BJ (cell line): Measurements from ENCODE around the gene CD58. TPM values are rescaled to one million over a fixed set of nuclear protein-coding genes. Genes with fewer than 3 reads are reported as not detected.

ENCODE experiments used
- CTCF ChIA-PET: fragments of 350-600 bp; formaldehyde crosslinking; extraction: SDS; loops from one replicate; lab custom pipeline; 2021; ENCODE audit warnings: antibody characterized with exemption, inconsistent platforms; lab: Yijun Ruan, JAX
- POLR2A ChIA-PET: fragments of 300-600 bp; sonication (Branson Sonifier 250); formaldehyde crosslinking; extraction: SDS; loops from one replicate; lab custom pipeline; 2021; ENCODE audit warnings: antibody characterized with exemption; lab: Charles Lee
- DNase-seq: peaks from one replicate; pipeline ENCODE4 v3.0.0-alpha.2; 2011; ENCODE audit warnings: low read depth
- H3K27me3 ChIP-seq: 2 replicates; pipeline ENCODE4 v1.6.0; 2011; ENCODE audit warnings: low read length; ENCODE audit not compliant: control insufficient read depth, insufficient read depth
- H3K36me3 ChIP-seq: 2 replicates; pipeline ENCODE4 v1.5.1; 2011; ENCODE audit warnings: low read length; ENCODE audit not compliant: control insufficient read depth, insufficient read depth
- H3K4me3 ChIP-seq: 2 replicates; pipeline ENCODE4 v1.5.1; 2011; ENCODE audit warnings: low read depth, mild to moderate bottlenecking, control low read depth, low read length
- polyA plus RNA-seq: library from polyadenylated mRNA; depleted of rRNA; stranded (reverse); fragments of >200 nt; gene quantifications from 2 replicates; pipeline ENCODE4 v1.2.3, GENCODE V29; 2011
- TF ChIP-seq, protein P1 (sequence below): IDR thresholded peaks from 2 replicates; pipeline ENCODE4 v1.5.1; 2011; ENCODE audit warnings: low read depth, mild to moderate bottlenecking, control low read depth, inconsistent platforms, low read length, moderate library complexity; ENCODE audit not compliant: insufficient read depth

CD58 gene
- polyA plus RNA-seq, 1 experiment: 11.7 TPM

- POLR2A ChIA-PET: no interaction called here
- CTCF ChIA-PET: interaction anchor here (1.2 to 1.4 kb wide), 2 partner anchors 24 to 38 kb away, joined by 3 read pairs; no protein-coding TSS in a partner anchor
- TF ChIP-seq, protein P1, sequence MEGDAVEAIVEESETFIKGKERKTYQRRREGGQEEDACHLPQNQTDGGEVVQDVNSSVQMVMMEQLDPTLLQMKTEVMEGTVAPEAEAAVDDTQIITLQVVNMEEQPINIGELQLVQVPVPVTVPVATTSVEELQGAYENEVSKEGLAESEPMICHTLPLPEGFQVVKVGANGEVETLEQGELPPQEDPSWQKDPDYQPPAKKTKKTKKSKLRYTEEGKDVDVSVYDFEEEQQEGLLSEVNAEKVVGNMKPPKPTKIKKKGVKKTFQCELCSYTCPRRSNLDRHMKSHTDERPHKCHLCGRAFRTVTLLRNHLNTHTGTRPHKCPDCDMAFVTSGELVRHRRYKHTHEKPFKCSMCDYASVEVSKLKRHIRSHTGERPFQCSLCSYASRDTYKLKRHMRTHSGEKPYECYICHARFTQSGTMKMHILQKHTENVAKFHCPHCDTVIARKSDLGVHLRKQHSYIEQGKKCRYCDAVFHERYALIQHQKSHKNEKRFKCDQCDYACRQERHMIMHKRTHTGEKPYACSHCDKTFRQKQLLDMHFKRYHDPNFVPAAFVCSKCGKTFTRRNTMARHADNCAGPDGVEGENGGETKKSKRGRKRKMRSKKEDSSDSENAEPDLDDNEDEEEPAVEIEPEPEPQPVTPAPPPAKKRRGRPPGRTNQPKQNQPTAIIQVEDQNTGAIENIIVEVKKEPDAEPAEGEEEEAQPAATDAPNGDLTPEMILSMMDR: no peak
These were observed 33.6 kb downstream of the CD58 start for GRCh38 chr1:116537040-116537831.

DNA sequence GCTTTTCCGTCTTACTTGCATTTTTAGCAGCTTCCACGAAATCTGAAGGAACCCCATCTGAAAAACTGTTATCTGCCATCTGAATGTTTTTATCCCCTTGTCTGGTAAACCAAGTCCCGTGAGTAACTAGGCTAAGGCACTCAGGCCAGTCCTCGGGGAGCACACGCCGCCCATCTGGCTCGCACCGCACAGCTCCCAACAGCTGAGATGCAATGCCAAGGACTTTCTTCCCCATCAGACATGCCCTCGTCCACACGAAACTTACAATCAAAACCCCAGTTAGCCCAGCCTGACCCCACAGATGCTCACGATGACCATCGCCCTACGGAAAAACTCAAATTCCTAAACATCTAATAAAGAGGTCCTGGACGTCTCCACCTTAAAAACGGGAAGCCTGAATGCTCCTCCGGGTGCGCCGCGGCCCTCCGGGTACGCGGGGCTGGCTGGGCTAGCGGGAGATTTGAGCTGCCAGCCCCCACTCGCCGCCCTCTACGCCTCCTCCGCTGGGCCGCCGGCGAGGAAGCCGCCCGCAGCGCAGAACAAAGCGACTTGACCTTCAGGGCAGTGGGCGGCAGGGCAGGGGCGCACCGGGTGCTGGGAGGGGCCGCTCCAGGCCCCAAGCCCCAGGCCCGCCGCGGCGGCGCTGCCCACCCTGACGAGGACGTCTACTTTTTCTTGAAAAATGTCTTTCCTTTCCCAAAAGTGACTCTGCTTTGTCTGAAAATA lies 36.6 kb downstream of the CD58 start:
- Histone ChIP-seq H3K27me3 (no peaks in the 10 kb centered on the region), H3K36me3 (no peaks in the 10 kb centered on the region), H3K4me3 (no peak overlapping the region)
- CTCF ChIA-PET: no interaction called here
- no peak for DNase-seq
- TF ChIP-seq, protein P1: no peak
- POLR2A ChIA-PET: no interaction called here

More at GRCh38 chr1:116537040-116537831, 33.6 kb downstream of the CD58 start:
- Histone ChIP-seq H3K36me3 (no peaks in the 10 kb centered on the region; the same call in none of the 2 replicates), H3K4me3 (no peak overlapping the region), H3K27me3 (no peaks in the 10 kb centered on the region)
- DNase-seq: no peak

GRCh38 chr1:116533429-116533820 lies 37.4 kb downstream of the CD58 start:
- DNase-seq: no peak
- no peaks in the 10 kb centered on the region for H3K36me3 ChIP-seq
- no peaks in the 10 kb centered on the region for H3K27me3 ChIP-seq
- CTCF ChIA-PET: no interaction called here
- TF ChIP-seq, protein P1: no peak
- POLR2A ChIA-PET: no interaction called here
- no peak overlapping the region for H3K4me3 ChIP-seq

DNA sequence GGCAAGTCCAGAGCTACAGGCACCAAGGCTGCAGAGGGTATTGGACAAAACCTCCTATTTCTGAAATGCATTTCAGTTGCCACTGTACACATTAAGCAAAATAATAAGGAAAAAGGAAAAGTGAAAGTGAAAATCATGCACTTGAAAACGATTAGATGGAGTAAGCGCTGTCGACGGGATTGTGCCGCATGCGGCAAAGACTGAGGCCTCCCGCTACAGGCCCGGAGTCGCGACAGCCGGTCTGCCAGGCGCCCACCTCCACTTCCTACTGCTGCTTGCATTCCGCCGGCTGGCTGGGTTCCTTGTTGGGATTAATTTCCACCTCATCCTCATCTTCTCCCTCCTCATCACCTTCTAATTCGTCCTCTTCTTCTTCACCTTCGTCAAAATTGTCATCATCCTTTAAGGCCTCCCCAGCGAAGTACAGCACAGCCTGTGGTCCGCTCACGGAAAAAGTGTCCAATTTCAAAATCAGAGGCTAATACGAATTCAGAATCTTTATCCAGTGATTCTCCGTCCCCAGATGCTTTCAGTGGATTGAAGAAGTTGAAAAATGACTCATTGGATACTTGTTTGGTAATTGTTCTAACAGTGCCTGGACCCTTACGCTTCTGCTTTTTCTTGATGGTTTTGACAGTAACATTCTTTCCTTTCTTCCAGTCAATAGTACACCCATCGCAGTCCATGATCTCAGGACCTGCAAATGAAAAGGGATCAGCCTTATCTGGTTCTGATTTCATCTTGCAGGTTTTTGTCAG lies 38.0 kb downstream of the CD58 start:
- ChIA-PET POLR2A (no interaction called here), CTCF (no interaction called here)
- no peak for DNase-seq
- Histone ChIP-seq H3K36me3 (no peaks in the 10 kb centered on the region), H3K27me3 (no peaks in the 10 kb centered on the region), H3K4me3 (no peak overlapping the region)
- TF ChIP-seq, protein P1: no peak

DNA sequence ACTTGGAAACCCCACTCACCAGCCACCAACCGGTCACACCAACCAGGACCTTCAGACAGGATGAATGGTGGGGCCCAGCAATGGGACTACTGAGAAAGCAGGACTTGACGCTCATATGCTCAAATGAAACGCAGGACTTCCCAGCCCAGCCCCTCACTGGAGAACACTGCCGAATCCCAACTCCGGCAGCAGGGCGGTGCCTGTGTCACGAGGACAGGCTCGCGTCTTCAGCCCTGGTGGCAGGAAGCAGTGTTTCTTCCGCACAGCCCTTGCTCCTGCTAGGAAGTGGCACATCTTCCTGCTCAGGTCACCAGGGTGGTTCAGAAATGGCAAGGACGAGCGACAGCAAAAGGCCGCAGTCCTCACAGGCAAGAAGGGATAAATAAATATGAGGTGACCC lies 38.9 kb downstream of the CD58 start:
- CTCF ChIA-PET: no interaction called here
- TF ChIP-seq, protein P1: no peak
- POLR2A ChIA-PET: no interaction called here

More for the DNA sequence above, 38.9 kb downstream of the CD58 start:
- H3K27me3 ChIP-seq: no peaks in the 10 kb centered on the region
- no peak for DNase-seq
- H3K4me3 ChIP-seq: no peak overlapping the region
- no peaks in the 10 kb centered on the region for H3K36me3 ChIP-seq
